ENCODE measurements around the gene DIS3L2.
A peak's percentile ranks its signal among the peaks of the same experiment; 100 is the strongest.

The DIS3L2 gene

DNA sequence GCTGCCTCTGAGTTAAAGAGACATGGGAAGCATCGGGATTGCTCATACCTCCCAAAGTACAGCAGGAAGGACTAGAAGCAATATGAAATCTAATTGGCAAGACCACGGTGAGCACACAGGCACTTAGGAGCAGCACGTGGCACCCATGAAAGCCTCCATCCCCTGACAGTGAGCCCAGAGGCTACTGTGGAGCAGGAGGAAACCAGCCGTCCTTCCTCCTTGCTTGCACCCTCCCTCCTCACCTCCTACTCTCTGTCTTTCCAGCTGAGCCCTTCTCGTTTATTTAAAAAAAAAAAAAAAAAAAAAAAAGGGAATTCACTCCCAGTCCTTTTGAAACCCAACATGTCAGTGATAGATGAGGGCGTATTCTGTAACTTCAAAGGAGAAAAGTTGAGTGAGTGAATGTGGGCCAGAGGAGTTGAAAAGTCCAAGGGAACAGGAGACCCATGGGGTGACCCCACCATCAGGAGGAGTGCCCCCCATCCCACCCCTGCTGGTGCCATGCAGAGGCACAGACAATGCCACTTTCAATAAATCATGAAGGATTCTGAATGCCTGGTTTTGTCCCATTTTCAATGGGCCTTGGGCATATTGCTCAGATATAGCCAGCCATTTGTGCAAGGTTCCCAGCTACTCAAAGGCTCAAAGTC lies 320.5 kb downstream of the DIS3L2 start:
- no peak for DNase-seq

DNA sequence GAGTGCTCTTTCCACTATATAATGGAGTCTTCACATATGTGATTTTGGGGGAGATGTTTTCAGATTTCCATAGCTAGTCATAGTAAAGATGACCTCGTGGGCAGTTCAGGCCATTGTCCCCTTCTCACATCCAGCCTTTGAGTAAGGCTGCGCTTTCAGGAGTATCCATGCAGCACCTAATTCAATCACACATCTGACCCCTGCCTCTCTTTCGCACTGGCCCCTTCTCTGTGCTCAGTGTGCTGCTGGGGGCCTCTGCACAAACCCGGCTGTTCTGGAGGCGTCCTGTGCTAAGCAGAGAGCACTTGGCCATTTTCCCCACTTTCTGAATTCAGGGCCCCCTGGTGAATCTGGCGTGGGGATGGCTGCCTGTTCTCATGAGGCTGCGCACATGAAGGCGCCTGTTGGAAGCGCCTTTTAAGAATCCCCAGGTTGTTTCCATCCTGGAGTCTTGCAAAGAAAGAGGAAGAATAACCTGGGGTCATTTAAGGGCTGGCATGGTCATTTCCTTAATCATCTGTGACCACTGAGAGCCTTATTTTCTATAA lies 321.1 kb downstream of the DIS3L2 start:
- no peak for DNase-seq

DNA sequence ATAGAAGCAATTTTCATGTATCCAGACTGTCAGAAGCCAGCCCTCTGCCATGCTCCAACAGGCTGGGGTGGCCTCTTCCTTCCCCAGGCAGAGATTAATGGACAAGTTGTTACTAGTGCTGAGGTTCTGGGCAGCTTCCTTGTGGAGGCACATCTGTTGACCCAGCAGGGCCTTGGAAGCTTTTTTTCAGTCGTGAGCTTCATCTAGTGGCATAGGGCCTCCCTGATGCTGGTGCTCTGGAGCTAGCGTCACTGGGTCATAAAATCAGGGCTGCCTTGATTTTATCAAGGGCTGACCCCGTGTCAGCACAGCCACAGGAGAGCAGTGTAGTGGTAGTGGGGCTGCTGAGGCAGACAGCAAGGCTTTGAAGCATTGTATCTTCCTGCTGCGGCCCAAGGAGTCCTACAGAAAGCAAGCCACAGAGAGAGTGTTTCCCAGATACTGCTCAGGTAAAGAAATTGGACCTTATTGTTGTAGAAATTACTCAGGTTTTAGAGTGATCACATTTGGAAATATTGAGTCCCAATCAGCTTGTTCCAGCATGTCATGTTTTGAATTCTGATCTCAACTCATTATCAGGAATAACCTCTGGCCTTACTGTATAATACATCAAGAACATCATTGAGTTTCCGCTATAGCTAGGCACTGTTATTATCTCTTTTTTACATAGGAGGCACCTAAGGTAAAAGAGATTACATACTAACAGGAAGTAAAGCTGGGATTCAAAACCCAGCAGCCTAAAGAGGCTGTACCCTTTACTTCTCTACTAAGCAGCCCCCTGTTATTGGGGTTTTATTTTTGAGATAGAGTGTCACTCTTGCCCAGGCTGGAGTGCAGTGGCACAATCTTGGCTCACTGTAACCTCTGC lies 324.7 kb downstream of the DIS3L2 start:
- DNase-seq: no peak

DNA sequence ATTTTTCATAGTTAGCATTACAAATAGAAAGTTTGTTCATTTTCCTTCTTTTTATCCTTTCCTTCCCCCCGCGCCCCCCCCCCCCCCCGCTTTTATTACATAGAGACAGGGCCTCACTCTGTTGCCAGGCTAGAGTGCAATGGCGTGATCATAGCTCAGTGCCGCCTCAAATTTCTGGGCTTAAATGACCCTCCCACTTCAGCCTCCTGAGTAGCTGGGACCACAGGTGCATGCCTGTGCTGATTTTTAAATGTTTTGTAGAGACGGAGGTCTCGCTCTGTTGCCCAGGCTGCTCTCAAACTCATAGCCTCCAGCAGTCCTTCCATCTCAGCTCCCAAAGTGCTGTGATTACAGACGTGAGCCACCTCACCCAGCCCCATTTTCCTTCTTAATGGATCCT lies 325.8 kb downstream of the DIS3L2 start:
- no peak for DNase-seq

DNA sequence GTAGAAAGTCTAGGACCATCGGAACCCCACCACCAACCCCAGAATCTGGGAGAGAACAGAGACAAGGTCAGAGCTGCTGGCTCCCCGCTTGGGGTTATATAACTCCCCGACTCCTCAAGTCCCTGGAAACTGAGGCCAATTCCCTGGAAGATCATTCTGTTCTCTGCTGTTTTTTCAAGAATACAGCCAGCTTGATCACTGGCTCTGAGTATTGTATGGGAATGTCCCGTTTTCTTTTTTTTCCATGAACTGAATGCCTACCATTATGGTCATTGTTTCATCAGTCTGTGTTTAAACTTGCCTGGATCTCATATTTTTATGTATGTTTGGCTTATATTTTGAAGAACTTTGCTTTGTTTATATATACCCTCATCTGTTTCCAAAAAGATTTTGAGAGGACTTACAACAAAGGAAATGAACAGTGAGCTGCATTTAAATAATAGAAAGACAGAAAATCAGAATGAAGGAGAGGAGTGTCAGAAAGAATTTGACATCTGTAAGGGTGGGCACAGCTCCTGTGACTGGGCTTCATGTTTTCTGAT lies 327.0 kb downstream of the DIS3L2 start:
- no peak for DNase-seq

DNA sequence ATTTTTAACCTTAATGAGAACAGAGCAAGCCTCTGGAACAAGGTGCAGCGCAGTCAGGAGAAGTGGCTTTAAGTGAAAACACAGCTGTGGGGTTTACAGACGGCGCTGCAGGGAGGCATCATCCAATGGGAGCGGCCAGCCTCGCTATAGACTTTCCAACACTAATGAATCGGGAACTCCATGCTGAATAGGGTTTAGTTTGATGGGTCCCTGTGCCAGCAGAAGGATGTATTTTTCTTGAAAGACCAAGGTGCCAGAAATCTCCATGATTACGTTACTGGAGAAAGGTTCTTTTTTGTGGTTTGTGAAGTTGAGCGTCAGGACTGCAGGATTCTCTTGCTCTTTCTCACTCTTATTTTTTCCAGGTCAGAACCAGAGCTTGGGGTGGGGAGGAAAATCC lies 329.2 kb downstream of the DIS3L2 start:
- no peak for DNase-seq

DNA sequence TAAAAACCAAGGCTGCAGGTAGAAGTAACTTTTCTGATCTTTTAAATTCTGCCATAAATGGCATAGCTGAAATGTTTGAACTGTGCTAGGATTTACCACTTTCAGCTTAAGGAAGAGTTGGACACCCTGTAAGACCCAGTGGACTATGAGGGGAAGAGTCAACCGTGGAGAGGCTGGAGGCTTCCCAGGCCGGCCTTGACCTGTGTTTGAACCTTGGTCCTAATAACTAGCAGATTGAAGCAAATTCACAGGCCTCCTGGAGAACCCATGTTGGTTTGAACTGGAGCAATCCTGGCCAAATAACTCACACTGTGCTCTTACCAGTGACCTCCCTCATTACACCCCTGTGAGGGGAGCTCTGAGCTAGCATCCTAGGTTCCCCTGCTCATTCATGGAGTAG lies 329.8 kb downstream of the DIS3L2 start:
- no peak for DNase-seq

DNA sequence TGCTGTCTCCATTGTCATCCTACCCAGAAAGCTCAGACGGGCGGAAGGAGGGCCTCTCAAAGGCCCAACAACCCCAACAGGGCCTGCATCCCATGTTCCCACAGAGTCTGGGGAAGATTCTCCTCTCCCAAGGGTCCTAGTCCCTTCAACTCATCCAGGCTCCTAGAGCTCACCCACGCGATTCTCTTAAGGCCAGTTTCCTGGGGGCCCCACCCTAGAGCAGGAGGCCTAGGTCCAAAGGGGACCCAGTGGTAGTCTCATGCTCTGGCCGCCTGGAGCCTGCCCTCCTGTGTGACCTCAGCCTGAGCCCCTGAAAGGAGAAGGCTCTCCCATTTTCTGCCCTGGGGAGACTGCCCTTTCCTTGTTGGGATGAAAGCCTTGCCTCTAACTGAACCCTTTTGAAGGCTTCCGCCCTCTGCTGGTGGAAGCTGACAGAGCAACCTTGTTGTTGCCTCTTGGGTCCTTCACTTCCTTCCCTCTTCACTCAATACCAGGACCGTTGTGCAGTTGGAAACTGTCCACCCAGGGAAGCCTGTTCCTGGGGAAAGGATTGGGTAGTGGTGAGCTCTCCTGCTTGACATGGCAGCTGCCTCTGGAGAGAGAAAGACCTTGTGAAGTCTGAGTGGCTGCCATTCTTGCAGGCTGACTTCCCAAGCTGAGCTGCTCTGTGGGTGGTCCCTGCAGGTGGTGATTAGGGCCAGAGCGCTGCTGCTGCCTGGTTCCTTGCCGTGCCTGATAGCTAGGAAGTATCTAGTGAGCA lies 331.1 kb downstream of the DIS3L2 start:
- peak; percentile 54 to 57 for DNase-seq

DNA sequence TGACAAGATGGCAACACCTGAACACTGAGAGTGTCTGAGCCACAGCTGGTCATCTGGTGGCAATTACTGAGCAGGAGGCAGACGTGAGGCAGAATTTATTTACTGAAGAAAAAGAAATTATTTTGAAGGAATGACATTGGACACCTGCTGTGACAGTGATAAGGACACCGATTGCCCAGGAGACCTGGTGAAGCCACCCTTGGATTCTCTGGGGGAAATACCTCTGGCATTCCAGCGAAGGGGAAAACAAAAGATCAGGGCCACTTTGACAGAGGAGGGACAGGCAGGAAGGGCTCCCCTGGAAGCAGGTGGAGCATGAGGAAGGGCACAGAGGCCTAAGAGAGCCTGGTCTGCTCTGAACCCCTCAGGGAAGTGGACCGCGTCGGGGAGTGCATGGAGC lies 331.7 kb downstream of the DIS3L2 start:
- DNase-seq: no peak

DNA sequence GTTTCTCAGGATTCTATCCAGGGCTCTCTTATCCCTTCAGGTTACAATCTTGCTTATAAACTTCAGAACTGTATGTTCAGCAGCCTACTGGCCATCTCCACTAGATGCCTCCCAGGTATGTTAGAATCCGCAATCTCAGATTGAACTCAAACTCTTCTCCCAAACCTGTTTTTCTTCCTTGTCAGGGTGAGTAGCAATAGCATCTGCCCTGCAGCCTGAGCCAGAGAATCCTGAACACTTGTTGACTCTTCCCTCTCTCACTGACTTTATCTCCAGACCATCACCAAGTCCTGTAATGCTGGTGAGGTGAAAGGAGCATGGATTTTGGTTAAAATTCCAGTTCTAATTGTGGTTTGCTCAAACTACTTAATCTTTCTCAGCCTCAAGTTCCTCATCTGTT lies 334.5 kb downstream of the DIS3L2 start:
- DNase-seq: no peak

DNA sequence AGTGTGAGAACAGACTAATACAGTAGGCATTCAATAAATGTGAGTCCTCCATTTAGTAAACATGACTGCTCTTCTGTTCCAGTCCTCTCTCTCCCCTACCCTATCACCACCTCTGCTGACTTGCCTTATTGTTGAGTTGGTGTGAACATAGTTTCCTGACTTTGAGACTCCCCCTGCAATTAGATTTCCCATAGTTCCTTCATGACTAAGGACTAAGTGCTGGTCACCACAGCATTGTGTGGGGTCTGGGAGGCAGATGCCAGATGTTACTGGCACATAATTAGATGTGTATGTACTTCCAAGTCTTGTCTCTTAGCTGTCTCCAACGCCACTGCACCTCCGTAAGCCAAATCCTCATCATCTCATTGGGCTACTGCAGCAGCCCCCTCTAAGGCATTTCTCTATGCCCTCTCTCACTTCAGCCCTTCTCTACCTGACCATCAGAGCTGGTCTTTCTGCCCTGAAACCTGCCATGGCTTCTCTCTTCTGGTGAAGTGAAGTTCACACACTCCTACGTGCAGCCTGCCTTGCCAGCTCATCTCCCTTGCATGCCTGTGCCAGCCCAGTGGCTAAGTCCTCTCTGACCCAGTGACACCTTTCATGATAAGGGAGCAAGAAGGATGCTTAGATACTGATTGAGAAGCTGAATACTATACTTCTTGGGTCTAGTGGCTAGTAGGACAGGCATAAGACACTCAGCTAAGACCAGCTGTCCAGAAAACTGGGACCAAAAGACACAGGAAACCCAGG lies 335.4 kb downstream of the DIS3L2 start:
- DNase-seq: no peak

DNA sequence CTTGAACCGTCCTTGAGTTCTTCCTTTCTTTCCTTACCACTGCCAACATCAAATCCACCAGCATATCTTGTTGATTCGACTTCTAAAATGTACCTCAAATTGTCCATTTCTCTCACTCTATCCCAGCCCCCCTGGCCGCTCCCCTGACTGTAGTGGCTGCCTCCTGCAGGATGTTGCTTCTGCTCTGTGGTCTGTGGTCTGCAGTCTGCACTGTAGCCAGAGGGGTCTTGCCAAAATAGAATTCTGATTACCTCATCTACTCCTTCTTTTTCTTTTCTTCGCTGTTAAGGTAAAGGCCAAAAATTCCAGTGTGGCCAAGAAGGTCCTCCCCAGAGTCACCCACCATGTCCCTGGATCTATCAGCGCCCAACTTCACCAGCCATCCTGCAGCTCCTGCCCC lies 337.6 kb downstream of the DIS3L2 start:
- no peak for DNase-seq

DNA sequence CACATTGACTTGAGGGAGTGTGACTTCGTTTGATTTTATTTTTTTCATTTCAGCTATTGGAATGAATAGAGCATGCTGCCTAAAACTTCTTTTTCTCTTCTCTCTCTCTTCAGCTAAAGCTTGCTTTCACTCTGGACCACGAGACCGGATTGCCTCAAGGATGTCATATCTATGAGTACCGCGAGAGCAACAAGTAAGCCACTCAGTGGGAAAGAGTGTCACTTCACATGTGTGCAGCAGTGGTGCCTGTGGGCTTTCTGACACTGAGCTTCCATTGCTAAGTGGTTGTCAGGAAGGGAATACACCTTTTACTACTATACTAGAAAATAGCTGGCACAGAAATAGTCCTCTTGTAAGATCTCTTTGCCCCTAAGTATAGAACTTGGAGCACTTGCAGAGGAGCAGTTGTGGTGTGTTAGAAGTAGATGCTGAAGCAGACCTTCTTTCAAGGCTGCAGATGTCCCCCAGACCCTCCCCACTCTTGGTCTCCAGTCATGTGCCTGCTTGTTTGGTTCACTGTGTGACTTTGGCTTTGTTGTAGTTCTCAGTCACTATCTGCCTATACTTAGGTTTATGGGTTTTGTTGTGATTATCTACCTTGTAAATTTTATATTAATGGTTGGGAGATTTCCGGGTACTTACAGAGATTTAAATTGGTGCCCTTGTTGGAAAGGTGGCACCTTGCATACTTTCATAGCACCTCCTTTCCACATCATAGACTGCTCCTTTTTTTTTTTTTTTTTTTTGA lies 338.6 kb downstream of the DIS3L2 start:
- no peak for DNase-seq

DNA sequence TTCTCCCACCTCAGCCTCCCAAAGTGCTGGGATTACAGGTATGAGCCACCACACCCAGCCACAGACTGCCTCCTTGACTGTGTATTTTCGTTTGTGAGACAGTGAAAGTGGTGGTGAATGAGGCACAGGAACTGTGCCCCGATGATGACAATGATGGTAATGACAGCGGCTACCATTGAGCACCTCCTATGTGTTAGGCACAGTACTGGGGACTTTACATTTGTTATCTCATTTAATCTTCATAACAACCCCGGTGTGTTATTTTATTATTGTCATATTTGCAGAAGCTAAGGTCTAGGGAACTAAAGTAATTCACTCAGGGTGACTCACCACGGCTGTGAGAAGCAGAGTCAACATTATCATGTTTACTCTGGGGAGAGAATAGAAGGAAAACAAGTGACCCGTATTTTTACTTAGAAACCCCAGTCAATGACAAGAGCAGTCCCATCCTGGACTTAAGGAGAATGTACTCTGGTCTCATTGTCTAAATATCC lies 339.4 kb downstream of the DIS3L2 start:
- DNase-seq: no peak

DNA sequence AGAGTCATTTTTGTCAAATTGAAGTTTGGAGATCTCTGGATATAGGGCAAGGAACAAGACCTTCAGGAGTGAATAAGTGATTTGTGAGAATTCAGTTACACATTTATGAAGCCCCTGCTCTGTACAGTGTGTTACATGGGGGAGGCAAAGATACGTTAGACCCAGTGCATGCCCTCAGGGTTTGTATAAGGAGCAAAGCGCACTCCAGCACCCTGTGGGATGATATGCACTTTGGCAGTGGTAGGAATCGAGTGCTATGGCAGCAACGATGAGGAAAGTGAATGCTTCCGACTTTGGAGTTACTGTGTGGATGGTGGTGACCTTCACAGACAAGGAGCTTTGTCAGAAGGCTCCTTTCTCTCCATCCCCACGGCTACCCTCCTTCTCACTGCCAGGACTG lies 342.7 kb downstream of the DIS3L2 start:
- DNase-seq: no peak

DNA sequence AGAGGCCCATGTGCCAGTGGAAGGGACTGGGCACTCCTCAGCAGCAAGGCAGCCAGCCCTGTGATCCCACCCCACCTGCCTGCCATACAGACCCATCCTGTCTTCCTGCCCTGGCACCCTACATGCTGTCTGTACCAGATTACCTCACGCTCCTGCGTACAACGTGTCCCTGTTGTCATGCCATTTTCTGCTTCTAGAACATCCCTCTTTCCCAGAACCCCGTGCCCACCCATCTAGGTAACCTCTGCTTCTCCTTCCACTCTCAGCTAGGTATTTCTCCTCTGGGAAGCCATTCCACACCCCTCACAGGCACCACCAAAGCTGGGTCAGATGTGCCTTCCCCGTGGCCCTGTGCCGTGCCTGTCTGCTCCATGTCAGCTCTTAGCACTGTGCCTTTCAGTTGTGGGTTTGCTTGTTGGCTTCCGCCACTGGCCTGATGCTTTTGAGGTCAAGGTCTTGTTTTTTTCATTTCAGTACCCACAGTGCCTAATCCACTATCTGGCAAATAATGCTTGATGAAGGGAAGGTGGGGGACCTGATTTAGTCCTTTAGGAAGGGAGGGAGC lies 345.3 kb downstream of the DIS3L2 start:
- no peak for DNase-seq

DNA sequence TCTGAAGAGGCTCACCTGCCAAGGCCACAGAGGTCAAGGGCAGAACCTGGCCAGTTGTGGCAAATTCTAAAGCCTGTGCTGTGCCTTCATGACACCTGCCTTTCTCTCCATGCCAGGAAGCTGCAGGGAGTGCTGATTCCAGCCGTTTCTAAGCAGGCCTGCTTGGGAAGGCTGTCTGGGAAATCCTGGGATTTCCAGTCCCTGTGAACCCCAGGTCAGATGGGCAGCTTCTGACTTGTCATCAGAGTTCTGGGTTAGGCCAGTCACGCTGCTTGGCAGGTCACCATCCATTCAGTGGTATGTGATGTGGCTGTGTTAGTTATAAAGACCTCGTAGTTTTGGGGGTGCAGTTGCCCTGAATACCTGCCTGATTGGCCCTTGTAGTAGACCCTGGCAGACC lies 346.3 kb downstream of the DIS3L2 start:
- no peak for DNase-seq

DNA sequence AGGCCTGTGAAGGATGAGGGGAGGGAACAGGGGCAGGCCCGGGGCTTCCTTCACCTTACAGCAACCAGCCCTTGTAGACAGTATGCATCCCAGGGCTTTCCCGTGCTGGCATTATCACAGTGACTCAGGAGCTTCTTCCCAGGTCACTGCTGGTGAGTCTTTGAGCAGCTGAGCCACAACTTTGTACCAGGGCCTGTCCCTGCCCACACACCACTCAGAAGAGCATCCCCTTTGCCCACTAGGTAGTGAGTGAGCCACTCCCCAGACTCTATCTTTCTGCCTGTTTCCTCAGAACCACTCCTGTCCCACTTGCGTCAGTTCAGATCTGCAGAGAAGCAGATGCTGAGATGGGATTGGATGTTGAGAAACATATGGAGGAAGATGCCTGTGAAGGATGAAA lies 347.5 kb downstream of the DIS3L2 start:
- no peak for DNase-seq

DNA sequence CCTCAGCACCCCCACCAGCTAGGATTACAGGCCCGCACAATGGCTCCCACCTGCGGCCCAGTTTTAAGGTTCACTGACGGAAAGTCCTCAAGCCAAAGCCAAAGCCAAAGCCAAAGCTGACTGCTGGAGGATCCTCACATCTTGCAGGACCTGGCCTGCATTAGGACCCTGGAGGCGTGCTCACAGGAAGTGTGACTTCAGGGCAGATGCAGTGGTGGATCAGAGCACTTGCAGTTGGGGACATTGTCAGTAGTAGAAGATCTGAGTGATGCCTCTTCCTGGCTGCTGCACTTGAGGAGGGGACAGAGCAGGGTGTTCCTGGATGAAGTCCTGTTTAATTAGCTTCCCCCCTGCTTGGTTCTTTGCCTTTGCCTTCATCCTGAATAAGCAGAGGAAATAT lies 348.1 kb downstream of the DIS3L2 start:
- no peak for DNase-seq

DNA sequence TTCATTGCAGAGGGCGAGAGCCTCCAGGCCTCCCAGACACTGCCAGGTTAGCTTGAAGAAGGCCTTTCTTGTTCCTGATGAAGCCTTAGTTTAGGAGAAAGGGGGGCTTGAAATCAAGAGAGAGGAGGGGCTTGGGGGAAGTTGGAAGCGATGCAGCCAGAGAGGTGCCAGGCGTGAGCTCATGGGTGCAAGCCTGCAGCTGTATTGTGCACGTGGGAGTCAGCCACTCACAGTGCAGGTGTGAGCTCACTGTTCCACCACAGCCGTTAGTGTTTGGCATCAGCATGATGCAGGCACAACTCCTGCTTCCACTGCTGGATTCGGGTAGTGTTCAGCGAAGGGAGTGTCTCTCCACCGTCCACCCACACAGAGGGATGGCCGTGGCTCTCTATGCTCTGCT lies 348.6 kb downstream of the DIS3L2 start:
- no peak for DNase-seq

DNA sequence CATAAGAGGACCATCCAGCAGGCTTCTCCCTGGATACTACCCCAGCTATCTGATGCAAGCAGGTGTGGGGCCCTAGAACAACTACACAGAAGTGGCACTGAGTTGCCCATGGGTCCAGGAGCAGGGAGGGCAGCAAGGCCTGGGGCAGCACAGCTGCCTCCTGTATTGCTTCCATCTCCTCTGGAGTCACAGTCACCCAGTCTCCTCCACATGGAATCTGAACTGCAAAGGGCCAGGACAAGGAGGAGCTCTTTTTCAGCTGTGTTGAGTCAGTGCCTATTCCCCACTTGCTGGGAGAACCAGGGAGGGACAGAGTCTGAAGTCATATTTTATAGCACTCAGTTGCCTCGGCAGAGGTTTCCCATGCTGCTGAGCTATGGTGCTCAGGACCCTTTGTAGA lies 349.2 kb downstream of the DIS3L2 start:
- no peak for DNase-seq

Measured in AML-193 (cell line).